ENCODE results near the gene CEP68.
"Not testable (repeated sequence)": the region's sequence is repeated elsewhere in the genome, so short reads cannot be mapped to it uniquely, and the experiment has no call there.

Gene CEP68

GRCh38 chr2:65056215-65057053 is at the start of gene CEP68:
CEP68 (plus strand) TSS chr2:65056416; CDS start chr2:65069445, 13,029 bp downstream.
- no peaks in the 10 kb centered on the region for H3K36me3 ChIP-seq (ENCODE audit: control insufficient read depth in 1 of 2, insufficient read depth in 2 of 2, low read length in 2 of 2)
- H3K9me3 ChIP-seq (ENCODE audit: control insufficient read depth in 1 of 2, low read length in 2 of 2) = no peaks in the 10 kb centered on the region
- H3K9ac ChIP-seq (ENCODE audit: low read depth in 1 of 2, low read length in 2 of 2) = peak within 1 kb of the TSS; percentile 61 to 64
- no peaks in the 10 kb centered on the region for H3K27me3 ChIP-seq (ENCODE audit: control insufficient read depth in 1 of 2, insufficient read depth in 2 of 2, low read length in 2 of 2)
- peaks cover 29 to 37% of the 10 kb centered on the region in 2 donors for H3K4me1 ChIP-seq (ENCODE audit: control insufficient read depth in 1 of 2, insufficient read depth in 2 of 2, low read length in 2 of 2)
- peak within 1 kb of the TSS; percentile 64 for H3K27ac ChIP-seq (ENCODE audit: low read depth, low read length)
- peak within 1 kb of the TSS; percentile 80 to 84 for H3K4me3 ChIP-seq (ENCODE audit: low read depth in 1 of 2, low read length in 2 of 2)

GRCh38 chr2:65013776-65014175 is 42.4 kb upstream of the CEP68 start:
- no peaks in the 10 kb centered on the region for H3K9me3 ChIP-seq (ENCODE audit: control insufficient read depth in 1 of 2, low read length in 2 of 2)
- H3K36me3 ChIP-seq (ENCODE audit: control insufficient read depth in 1 of 2, insufficient read depth in 2 of 2, low read length in 2 of 2) = peaks cover 29 to 37% of the 10 kb centered on the region in 2 donors
- H3K4me1 ChIP-seq (ENCODE audit: control insufficient read depth in 1 of 2, insufficient read depth in 2 of 2, low read length in 2 of 2) = peaks cover 0 to 7% of the 10 kb centered on the region in 2 donors
- H3K4me3 ChIP-seq (ENCODE audit: low read depth in 1 of 2, low read length in 2 of 2) = no peak overlapping the region
- H3K27ac ChIP-seq (ENCODE audit: low read depth, low read length) = no peak overlapping the region
- H3K9ac ChIP-seq (ENCODE audit: low read depth in 1 of 2, low read length in 2 of 2) = no peak overlapping the region
- no peaks in the 10 kb centered on the region for H3K27me3 ChIP-seq (ENCODE audit: control insufficient read depth in 1 of 2, insufficient read depth in 2 of 2, low read length in 2 of 2)

- peaks cover 25 to 48% of the 10 kb centered on the region in 2 donors for H3K36me3 ChIP-seq (ENCODE audit: control insufficient read depth in 1 of 2, insufficient read depth in 2 of 2, low read length in 2 of 2)
- no peaks in the 10 kb centered on the region for H3K9me3 ChIP-seq (ENCODE audit: control insufficient read depth in 1 of 2, low read length in 2 of 2)
- no peak overlapping the region for H3K27ac ChIP-seq (ENCODE audit: low read depth, low read length)
- no peak overlapping the region for H3K4me3 ChIP-seq (ENCODE audit: low read depth in 1 of 2, low read length in 2 of 2)
- H3K9ac ChIP-seq (ENCODE audit: low read depth in 1 of 2, low read length in 2 of 2) = no peak overlapping the region
- H3K4me1 ChIP-seq (ENCODE audit: control insufficient read depth in 1 of 2, insufficient read depth in 2 of 2, low read length in 2 of 2) = peaks cover 0 to 7% of the 10 kb centered on the region in 2 donors
- no peaks in the 10 kb centered on the region for H3K27me3 ChIP-seq (ENCODE audit: control insufficient read depth in 1 of 2, insufficient read depth in 2 of 2, low read length in 2 of 2)
Measured at GRCh38 chr2:65015731-65016130, 40.5 kb upstream of the CEP68 start.

GRCh38 chr2:65016789-65017188 is 39.4 kb upstream of the CEP68 start:
- Histone ChIP-seq H3K9ac (ENCODE audit: low read depth in 1 of 2, low read length in 2 of 2) (no peak overlapping the region), H3K4me1 (ENCODE audit: control insufficient read depth in 1 of 2, insufficient read depth in 2 of 2, low read length in 2 of 2) (peaks cover 0 to 7% of the 10 kb centered on the region in 2 donors), H3K36me3 (ENCODE audit: control insufficient read depth in 1 of 2, insufficient read depth in 2 of 2, low read length in 2 of 2) (peaks cover 31 to 54% of the 10 kb centered on the region in 2 donors), H3K9me3 (ENCODE audit: control insufficient read depth in 1 of 2, low read length in 2 of 2) (no peaks in the 10 kb centered on the region), H3K27ac (ENCODE audit: low read depth, low read length) (no peak overlapping the region), H3K4me3 (ENCODE audit: low read depth in 1 of 2, low read length in 2 of 2) (no peak overlapping the region), H3K27me3 (ENCODE audit: control insufficient read depth in 1 of 2, insufficient read depth in 2 of 2, low read length in 2 of 2) (no peaks in the 10 kb centered on the region)

- H3K9me3 ChIP-seq (ENCODE audit: control insufficient read depth in 1 of 2, low read length in 2 of 2) = no peaks in the 10 kb centered on the region
- H3K4me3 ChIP-seq (ENCODE audit: low read depth in 1 of 2, low read length in 2 of 2) = no peak overlapping the region
- H3K27me3 ChIP-seq (ENCODE audit: control insufficient read depth in 1 of 2, insufficient read depth in 2 of 2, low read length in 2 of 2) = no peaks in the 10 kb centered on the region
- no peak overlapping the region for H3K9ac ChIP-seq (ENCODE audit: low read depth in 1 of 2, low read length in 2 of 2)
- peaks cover 33 to 59% of the 10 kb centered on the region in 2 donors for H3K36me3 ChIP-seq (ENCODE audit: control insufficient read depth in 1 of 2, insufficient read depth in 2 of 2, low read length in 2 of 2)
- peaks cover 0 to 7% of the 10 kb centered on the region in 2 donors for H3K4me1 ChIP-seq (ENCODE audit: control insufficient read depth in 1 of 2, insufficient read depth in 2 of 2, low read length in 2 of 2)
- H3K27ac ChIP-seq (ENCODE audit: low read depth, low read length) = no peak overlapping the region
Measured at GRCh38 chr2:65017335-65017734, 38.9 kb upstream of the CEP68 start.

- H3K9ac ChIP-seq (ENCODE audit: low read depth in 1 of 2, low read length in 2 of 2) = no peak overlapping the region
- H3K4me3 ChIP-seq (ENCODE audit: low read depth in 1 of 2, low read length in 2 of 2) = no peak overlapping the region
- peaks cover 33 to 65% of the 10 kb centered on the region in 2 donors for H3K36me3 ChIP-seq (ENCODE audit: control insufficient read depth in 1 of 2, insufficient read depth in 2 of 2, low read length in 2 of 2)
- peaks cover 0 to 7% of the 10 kb centered on the region in 2 donors for H3K4me1 ChIP-seq (ENCODE audit: control insufficient read depth in 1 of 2, insufficient read depth in 2 of 2, low read length in 2 of 2)
- no peak overlapping the region for H3K27ac ChIP-seq (ENCODE audit: low read depth, low read length)
- H3K9me3 ChIP-seq (ENCODE audit: control insufficient read depth in 1 of 2, low read length in 2 of 2) = no peaks in the 10 kb centered on the region
- no peaks in the 10 kb centered on the region for H3K27me3 ChIP-seq (ENCODE audit: control insufficient read depth in 1 of 2, insufficient read depth in 2 of 2, low read length in 2 of 2)
Measured at GRCh38 chr2:65018141-65018582, 38.1 kb upstream of the CEP68 start.

GRCh38 chr2:65019010-65019409 is 37.2 kb upstream of the CEP68 start:
- H3K9me3 ChIP-seq (ENCODE audit: control insufficient read depth in 1 of 2, low read length in 2 of 2) = no peaks in the 10 kb centered on the region
- no peak overlapping the region for H3K27ac ChIP-seq (ENCODE audit: low read depth, low read length)
- no peak overlapping the region for H3K4me3 ChIP-seq (ENCODE audit: low read depth in 1 of 2, low read length in 2 of 2)
- H3K4me1 ChIP-seq (ENCODE audit: control insufficient read depth in 1 of 2, insufficient read depth in 2 of 2, low read length in 2 of 2) = peaks cover 0 to 7% of the 10 kb centered on the region in 2 donors
- H3K36me3 ChIP-seq (ENCODE audit: control insufficient read depth in 1 of 2, insufficient read depth in 2 of 2, low read length in 2 of 2) = peaks cover 33 to 62% of the 10 kb centered on the region in 2 donors
- no peaks in the 10 kb centered on the region for H3K27me3 ChIP-seq (ENCODE audit: control insufficient read depth in 1 of 2, insufficient read depth in 2 of 2, low read length in 2 of 2)
- no peak overlapping the region for H3K9ac ChIP-seq (ENCODE audit: low read depth in 1 of 2, low read length in 2 of 2)

- no peak overlapping the region for H3K27ac ChIP-seq (ENCODE audit: low read depth, low read length)
- no peak overlapping the region for H3K9ac ChIP-seq (ENCODE audit: low read depth in 1 of 2, low read length in 2 of 2)
- H3K9me3 ChIP-seq (ENCODE audit: control insufficient read depth in 1 of 2, low read length in 2 of 2) = no peaks in the 10 kb centered on the region
- peaks cover 28 to 60% of the 10 kb centered on the region in 2 donors for H3K36me3 ChIP-seq (ENCODE audit: control insufficient read depth in 1 of 2, insufficient read depth in 2 of 2, low read length in 2 of 2)
- H3K4me1 ChIP-seq (ENCODE audit: control insufficient read depth in 1 of 2, insufficient read depth in 2 of 2, low read length in 2 of 2) = peaks cover 0 to 7% of the 10 kb centered on the region in 2 donors
- no peak overlapping the region for H3K4me3 ChIP-seq (ENCODE audit: low read depth in 1 of 2, low read length in 2 of 2)
- no peaks in the 10 kb centered on the region for H3K27me3 ChIP-seq (ENCODE audit: control insufficient read depth in 1 of 2, insufficient read depth in 2 of 2, low read length in 2 of 2)
Measured at GRCh38 chr2:65019675-65020195, 36.5 kb upstream of the CEP68 start.

- peaks cover 25 to 60% of the 10 kb centered on the region in 2 donors for H3K36me3 ChIP-seq (ENCODE audit: control insufficient read depth in 1 of 2, insufficient read depth in 2 of 2, low read length in 2 of 2)
Measured at GRCh38 chr2:65020251-65020650, 36.0 kb upstream of the CEP68 start.

GRCh38 chr2:65020943-65021528 is 35.2 kb upstream of the CEP68 start:
- H3K9me3 ChIP-seq (ENCODE audit: control insufficient read depth in 1 of 2, low read length in 2 of 2) = no peaks in the 10 kb centered on the region
- H3K4me1 ChIP-seq (ENCODE audit: control insufficient read depth in 1 of 2, insufficient read depth in 2 of 2, low read length in 2 of 2) = peaks cover 0 to 6% of the 10 kb centered on the region in 2 donors
- no peak overlapping the region for H3K9ac ChIP-seq (ENCODE audit: low read depth in 1 of 2, low read length in 2 of 2)
- H3K36me3 ChIP-seq (ENCODE audit: control insufficient read depth in 1 of 2, insufficient read depth in 2 of 2, low read length in 2 of 2) = peaks cover 25 to 60% of the 10 kb centered on the region in 2 donors
- H3K4me3 ChIP-seq (ENCODE audit: low read depth in 1 of 2, low read length in 2 of 2) = no peak overlapping the region
- H3K27me3 ChIP-seq (ENCODE audit: control insufficient read depth in 1 of 2, insufficient read depth in 2 of 2, low read length in 2 of 2) = no peaks in the 10 kb centered on the region
- no peak overlapping the region for H3K27ac ChIP-seq (ENCODE audit: low read depth, low read length)

More at GRCh38 chr2:65020251-65020650, 36.0 kb upstream of the CEP68 start:
- H3K27ac ChIP-seq (ENCODE audit: low read depth, low read length); H3K9ac ChIP-seq (ENCODE audit: low read depth in 1 of 2, low read length in 2 of 2); H3K4me3 ChIP-seq (ENCODE audit: low read depth in 1 of 2, low read length in 2 of 2); H3K4me1 ChIP-seq (ENCODE audit: control insufficient read depth in 1 of 2, insufficient read depth in 2 of 2, low read length in 2 of 2); H3K27me3 ChIP-seq (ENCODE audit: control insufficient read depth in 1 of 2, insufficient read depth in 2 of 2, low read length in 2 of 2); H3K9me3 ChIP-seq (ENCODE audit: control insufficient read depth in 1 of 2, low read length in 2 of 2): not testable (repeated sequence)
